K562 (cell line): ENCODE results near the gene MED15. TPM values are rescaled to one million over a fixed set of nuclear protein-coding genes. Genes with fewer than 3 reads are reported as not detected.

Experiments used
- E2F5 ChIP-seq: sonication (generic); formaldehyde crosslinking; IDR thresholded peaks from 2 replicates; pipeline ENCODE4 v1.8.0; 2022; ENCODE audit warnings: mild to moderate bottlenecking, missing genetic modification reagents
- FOXJ2 ChIP-seq: fragments of 200-800 bp; sonication (Bioruptor generic); IDR thresholded peaks from 2 replicates; pipeline ENCODE4 v1.6.1; 2016; ENCODE audit warnings: missing genetic modification characterization, missing compliant biosample characterization
- FOXP1 ChIP-seq: sonication (generic); formaldehyde crosslinking; IDR thresholded peaks from 2 replicates; pipeline ENCODE4 v1.8.0; 2022; ENCODE audit warnings: mild to moderate bottlenecking, missing genetic modification reagents
- KDM5B ChIP-seq: fragments of 200-600 bp; sonication (generic); IDR thresholded peaks from 2 replicates; pipeline ENCODE4 v1.6.1; 2012; ENCODE audit warnings: low read depth, mild to moderate bottlenecking, moderate library complexity, low read length, control low read depth, inconsistent platforms; ENCODE audit not compliant: insufficient replicate concordance
- MCM3 ChIP-seq: fragments of 450-650 bp; IDR thresholded peaks from 2 replicates; pipeline ENCODE4 v1.6.1; 2016
- NFYB ChIP-seq: IDR thresholded peaks from 2 replicates; pipeline ENCODE4 v1.6.1; 2011; ENCODE audit warnings: mild to moderate bottlenecking, moderate library complexity; ENCODE audit not compliant: insufficient read length; ENCODE audit errors: extremely low read depth
- SAP30 ChIP-seq: fragments of 200-600 bp; sonication (generic); IDR thresholded peaks from 2 replicates; pipeline ENCODE4 v1.6.1; 2012; ENCODE audit warnings: borderline replicate concordance, low read depth, mild to moderate bottlenecking, moderate library complexity, low read length, control low read depth, inconsistent platforms; ENCODE audit not compliant: insufficient read depth, poor library complexity, severe bottlenecking
- TEAD4 ChIP-seq, 2 experiments: sonication (generic) in 1 of 2; formaldehyde crosslinking in 1 of 2; IDR thresholded peaks; 2 replicates each; pipeline versions ENCODE4 v1.6.1 to v1.8.0; 2012 to 2022; ENCODE audit warnings: borderline replicate concordance in 1 of 2, inconsistent platforms in 1 of 2, low read length in 1 of 2, mild to moderate bottlenecking in 1 of 2, missing genetic modification reagents in 1 of 2
- ZBED1 ChIP-seq: IDR thresholded peaks from 2 replicates; pipeline ENCODE4 v1.6.1; 2014
- ZMIZ1 ChIP-seq, 2 experiments: fragments of 150-350 bp in 1 of 2; IDR thresholded peaks; 2 replicates each; pipeline ENCODE4 v1.6.1; 2012 to 2016; ENCODE audit warnings: low read depth in 2 of 2, low read length in 2 of 2, mild to moderate bottlenecking in 1 of 2, moderate library complexity in 1 of 2
- ZNF3 ChIP-seq: fragments of 250-450 bp; sonication (Bioruptor Pico); IDR thresholded peaks from 2 replicates; pipeline ENCODE4 v1.5.0; 2021; ENCODE audit warnings: mild to moderate bottlenecking, moderate library complexity
- ZNF316 ChIP-seq: fragments of 450-650 bp; IDR thresholded peaks from 2 replicates; pipeline ENCODE4 v1.6.1; 2016
- polyA plus RNA-seq, 8 experiments: library from polyadenylated mRNA; depleted of rRNA in 4 of 8; stranded (reverse) in 5 of 8; unstranded in 3 of 8; fragments of >200 nt; fragmentation: Nextera tagmentation in 2 of 8; fragmentation: Illumina TruSeq in 1 of 8; extraction: Ambion mirVana in 2 of 8; extraction: Trizol in 1 of 8; gene quantifications; 2 replicates each; pipeline versions ENCODE4 v1.2.1 to v1.2.3, GENCODE V29; 2011 to 2014; ENCODE audit warnings: inconsistent platforms in 1 of 8, missing spikeins in 1 of 8
- total RNA-seq, 7 experiments: library from RNA; depleted of rRNA in 6 of 7; stranded (reverse); fragments of >200 nt in 6 of 7; fragmentation: Illumina TruSeq in 2 of 7; extraction: Trizol in 2 of 7; gene quantifications; 2 replicates each; pipeline versions ENCODE4 v1.2.1 to v1.2.3, GENCODE V29; 2011 to 2021; ENCODE audit warnings: low replicate concordance in 1 of 7
- TF ChIP-seq, protein P1 (sequence below): fragments of 250-450 bp; sonication (Bioruptor Pico); IDR thresholded peaks from 2 replicates; pipeline ENCODE4 v1.8.0; 2021; ENCODE audit warnings: borderline replicate concordance, mild to moderate bottlenecking, moderate library complexity; ENCODE audit not compliant: poor library complexity, severe bottlenecking
- TF ChIP-seq, protein P2 (sequence below): fragments of 250-450 bp; sonication (Bioruptor Pico); IDR thresholded peaks from 2 replicates; pipeline ENCODE4 v1.4.0; 2020; ENCODE audit warnings: mild to moderate bottlenecking, moderate library complexity, borderline replicate concordance
- TF ChIP-seq, protein P3 (sequence below): fragments of 250-450 bp; sonication (Bioruptor Pico); IDR thresholded peaks from 2 replicates; pipeline ENCODE4 v1.5.0; 2021

The MED15 gene
- total and polyA plus RNA-seq, 9 of the 15 experiments (the other 6 are each of a cell fraction or from before 2014, with no cell fraction given), result 4.0 to 271 (median 60.1) TPM

GRCh38 chr22:20531154-20531403 is 23.7 kb downstream of the MED15 start (continued):
- TF ChIP-seq, protein P1, sequence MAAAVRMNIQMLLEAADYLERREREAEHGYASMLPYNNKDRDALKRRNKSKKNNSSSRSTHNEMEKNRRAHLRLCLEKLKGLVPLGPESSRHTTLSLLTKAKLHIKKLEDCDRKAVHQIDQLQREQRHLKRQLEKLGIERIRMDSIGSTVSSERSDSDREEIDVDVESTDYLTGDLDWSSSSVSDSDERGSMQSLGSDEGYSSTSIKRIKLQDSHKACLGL, result no peak
- TF ChIP-seq FOXJ2 (tag), result no peak
- no peak for TF ChIP-seq KDM5B
- no peak for TF ChIP-seq NFYB
- TF ChIP-seq, protein P2, sequence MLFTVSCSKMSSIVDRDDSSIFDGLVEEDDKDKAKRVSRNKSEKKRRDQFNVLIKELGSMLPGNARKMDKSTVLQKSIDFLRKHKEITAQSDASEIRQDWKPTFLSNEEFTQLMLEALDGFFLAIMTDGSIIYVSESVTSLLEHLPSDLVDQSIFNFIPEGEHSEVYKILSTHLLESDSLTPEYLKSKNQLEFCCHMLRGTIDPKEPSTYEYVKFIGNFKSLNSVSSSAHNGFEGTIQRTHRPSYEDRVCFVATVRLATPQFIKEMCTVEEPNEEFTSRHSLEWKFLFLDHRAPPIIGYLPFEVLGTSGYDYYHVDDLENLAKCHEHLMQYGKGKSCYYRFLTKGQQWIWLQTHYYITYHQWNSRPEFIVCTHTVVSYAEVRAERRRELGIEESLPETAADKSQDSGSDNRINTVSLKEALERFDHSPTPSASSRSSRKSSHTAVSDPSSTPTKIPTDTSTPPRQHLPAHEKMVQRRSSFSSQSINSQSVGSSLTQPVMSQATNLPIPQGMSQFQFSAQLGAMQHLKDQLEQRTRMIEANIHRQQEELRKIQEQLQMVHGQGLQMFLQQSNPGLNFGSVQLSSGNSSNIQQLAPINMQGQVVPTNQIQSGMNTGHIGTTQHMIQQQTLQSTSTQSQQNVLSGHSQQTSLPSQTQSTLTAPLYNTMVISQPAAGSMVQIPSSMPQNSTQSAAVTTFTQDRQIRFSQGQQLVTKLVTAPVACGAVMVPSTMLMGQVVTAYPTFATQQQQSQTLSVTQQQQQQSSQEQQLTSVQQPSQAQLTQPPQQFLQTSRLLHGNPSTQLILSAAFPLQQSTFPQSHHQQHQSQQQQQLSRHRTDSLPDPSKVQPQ (CRISPR knock-in tag), result no peak
- no peak for TF ChIP-seq ZNF3
- 0 out of 2 replicates have a peak, but pooled peaks have one; percentile 78 for TF ChIP-seq E2F5
- no peak for TF ChIP-seq ZBED1
- no peak for TF ChIP-seq ZMIZ1 (IDR thresholded peaks at IDR 0.05; ENCODE audit: low read depth in 2 of 2, low read length in 2 of 2)
- TF ChIP-seq, protein P3, sequence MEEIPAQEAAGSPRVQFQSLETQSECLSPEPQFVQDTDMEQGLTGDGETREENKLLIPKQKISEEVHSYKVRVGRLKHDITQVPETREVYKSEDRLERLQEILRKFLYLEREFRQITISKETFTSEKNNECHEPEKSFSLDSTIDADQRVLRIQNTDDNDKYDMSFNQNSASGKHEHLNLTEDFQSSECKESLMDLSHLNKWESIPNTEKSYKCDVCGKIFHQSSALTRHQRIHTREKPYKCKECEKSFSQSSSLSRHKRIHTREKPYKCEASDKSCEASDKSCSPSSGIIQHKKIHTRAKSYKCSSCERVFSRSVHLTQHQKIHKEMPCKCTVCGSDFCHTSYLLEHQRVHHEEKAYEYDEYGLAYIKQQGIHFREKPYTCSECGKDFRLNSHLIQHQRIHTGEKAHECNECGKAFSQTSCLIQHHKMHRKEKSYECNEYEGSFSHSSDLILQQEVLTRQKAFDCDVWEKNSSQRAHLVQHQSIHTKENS (CRISPR knock-in tag), result no peak
- no peak for TF ChIP-seq ZNF316
- TF ChIP-seq TEAD4 (IDR thresholded peaks at IDR 0.05; ENCODE audit: low read length), result no peak
- TF ChIP-seq TEAD4 (CRISPR knock-in tag; IDR thresholded peaks at IDR 0.05; ENCODE audit: borderline replicate concordance), result 0 out of 2 replicates have a peak, but pooled peaks have one; percentile 36
- no peak for TF ChIP-seq MCM3
- no peak for TF ChIP-seq SAP30
- 0 out of 2 replicates have a peak, but pooled peaks have one; percentile 63 for TF ChIP-seq FOXP1 (CRISPR knock-in tag)
